Gastroesophageal sphincter (tissue), 4 donors: Measurements from ENCODE around the gene ARL13A. TPM values are rescaled to one million over a fixed set of nuclear protein-coding genes. Genes with fewer than 3 reads are reported as not detected.
"Not testable (repeated sequence)": the region's sequence is repeated elsewhere in the genome, so short reads cannot be mapped to it uniquely, and the experiment has no call there.

ENCODE experiments used
- ATAC-seq: fragments of 150-250 bp; one replicate; pipeline ENCODE4 v1.9.1; 2016; ENCODE audit warnings: mild to moderate bottlenecking, moderate library complexity
- H3K27ac ChIP-seq, 4 donors: fragments of 200-600 bp; sonication (generic) in 3 of 4; 1 replicate in 3 of 4; 2 replicates in 1 of 4; pipeline ENCODE4 v1.5.1; 2016 to 2019
- H3K27me3 ChIP-seq: fragments of 200-600 bp; sonication (generic); one replicate; pipeline ENCODE4 v1.5.1; 2019
- H3K36me3 ChIP-seq, 2 donors: fragments of 200-600 bp; sonication (generic); one replicate each; pipeline ENCODE4 v1.5.1; 2019; ENCODE audit warnings: control low read depth in 1 of 2
- H3K4me1 ChIP-seq, 3 donors: fragments of 200-600 bp; sonication (generic); 1 replicate in 2 of 3; 2 replicates in 1 of 3; pipeline ENCODE4 v1.5.1; 2016 to 2019; ENCODE audit warnings: control low read depth in 2 of 3
- H3K4me3 ChIP-seq, 2 donors: fragments of 200-600 bp; sonication (generic); one replicate each; pipeline ENCODE4 v1.5.1; 2019; ENCODE audit warnings: mild to moderate bottlenecking in 1 of 2, moderate library complexity in 1 of 2
- H3K9me3 ChIP-seq, 3 donors: fragments of 200-600 bp; sonication (generic); one replicate each; pipeline ENCODE4 v1.5.1; 2017 to 2019; ENCODE audit warnings: control low read depth in 2 of 3
- CTCF ChIP-seq, 4 experiments: fragments of 200-600 bp in 2 of 4; fragments of 450-650 bp in 2 of 4; sonication (generic) in 1 of 4; IDR thresholded peaks; one replicate each; pipeline ENCODE4 v1.5.1; 2017 to 2019; ENCODE audit warnings: antibody characterized with exemption in 4 of 4, mild to moderate bottlenecking in 2 of 4, moderate library complexity in 2 of 4
- EP300 ChIP-seq: sonication (generic); formaldehyde crosslinking; IDR thresholded peaks from one replicate; pipeline ENCODE4 v1.6.1; 2017; ENCODE audit warnings: antibody characterized with exemption, mild to moderate bottlenecking
- POLR2A ChIP-seq, 2 donors: fragments of 450-650 bp; IDR thresholded peaks; one replicate each; pipeline ENCODE4 v1.6.1; 2017; ENCODE audit warnings: antibody characterized with exemption in 2 of 2, mild to moderate bottlenecking in 2 of 2, moderate library complexity in 1 of 2
- POLR2AphosphoS5 ChIP-seq: sonication (generic); formaldehyde crosslinking; IDR thresholded peaks from one replicate; pipeline ENCODE4 v1.6.1; 2017; ENCODE audit warnings: antibody characterized with exemption
- WGBS, 2 donors: methylation state at CpG; one replicate each; pipeline ENCODE4 v1.1.5; 2018; ENCODE audit warnings: low coverage in 1 of 2; 5-methylcytosine and 5-hydroxymethylcytosine counted together
- total RNA-seq, 4 donors: library from RNA; depleted of rRNA; stranded (reverse); fragments of >200 nt; gene quantifications; one replicate each; pipeline ENCODE4 v1.1.0, GENCODE V29; 2016

ARL13A gene
- total RNA-seq, 4 donors from 2014 or later: not detected

DNA sequence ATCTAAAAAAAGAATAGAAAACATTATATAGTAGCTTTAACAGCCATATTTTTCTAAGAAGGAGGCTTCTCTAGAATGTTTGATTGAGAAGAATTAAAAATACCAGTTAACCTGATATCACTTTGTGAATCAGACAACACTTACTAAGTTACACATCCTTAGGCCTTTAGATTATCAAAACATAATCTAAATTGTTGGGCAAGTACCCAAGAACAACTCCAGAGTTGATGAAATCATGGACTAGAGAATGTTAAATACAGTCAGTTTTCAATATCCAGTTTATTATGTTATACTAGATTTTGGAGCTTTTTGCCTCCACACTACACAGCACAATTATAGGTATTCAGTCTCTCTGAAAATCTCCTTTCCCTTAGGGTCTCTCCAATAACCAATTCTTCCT lies 39.6 kb downstream of the ARL13A start:
- H3K9me3 ChIP-seq: no peaks in the 10 kb centered on the region
- H3K27me3 ChIP-seq: no peaks in the 10 kb centered on the region
- no peaks in the 10 kb centered on the region for H3K4me1 ChIP-seq
- no peak overlapping the region for H3K4me3 ChIP-seq
- peaks cover 0 to 74% of the 10 kb centered on the region in 2 donors for H3K36me3 ChIP-seq
- no peak overlapping the region for H3K27ac ChIP-seq
- no peak for ATAC-seq
- TF ChIP-seq POLR2A (IDR thresholded peaks at IDR 0.05): no peak
- no peak for TF ChIP-seq CTCF (IDR thresholded peaks at IDR 0.05)
- TF ChIP-seq POLR2AphosphoS5: no peak
- no peak for TF ChIP-seq EP300

- not testable (repeated sequence) for H3K27ac ChIP-seq, ATAC-seq, H3K4me1 ChIP-seq, H3K4me3 ChIP-seq, H3K9me3 ChIP-seq, H3K27me3 ChIP-seq
- WGBS, 2 donors: no CpG with 5 or more reads among the region's 1 CpG
- H3K36me3 ChIP-seq: peaks cover 0 to 93% of the 10 kb centered on the region in 2 donors
These were observed 42.5 kb downstream of the ARL13A start for GRCh38 chrX:101012031-101012430.

GRCh38 chrX:101022020-101022419 lies 52.5 kb downstream of the ARL13A start:
- TF ChIP-seq CTCF (IDR thresholded peaks at IDR 0.05): no peak
- no peak for TF ChIP-seq EP300
- TF ChIP-seq POLR2A (IDR thresholded peaks at IDR 0.05): no peak
- no peak for TF ChIP-seq POLR2AphosphoS5
- 80% methylated on average over 1 of the region's 3 CpGs; no CpG with 5 or more reads in 1 of the 2 donors for WGBS, 2 donors
- Histone ChIP-seq H3K27me3 (no peaks in the 10 kb centered on the region), H3K36me3 (peaks cover 0 to 90% of the 10 kb centered on the region in 2 donors), H3K9me3 (no peaks in the 10 kb centered on the region), H3K27ac (no peak overlapping the region), H3K4me3 (no peak overlapping the region), H3K4me1 (no peaks in the 10 kb centered on the region)
- no peak for ATAC-seq

GRCh38 chrX:101025126-101025525 lies 55.6 kb downstream of the ARL13A start:
- H3K36me3 ChIP-seq: peaks cover 0 to 88% of the 10 kb centered on the region in 2 donors
- no peaks in the 10 kb centered on the region for H3K4me1 ChIP-seq
- H3K4me3 ChIP-seq: no peak overlapping the region
- H3K27ac ChIP-seq: no peak overlapping the region
- H3K9me3 ChIP-seq: no peaks in the 10 kb centered on the region
- H3K27me3 ChIP-seq: no peaks in the 10 kb centered on the region
- no peak for TF ChIP-seq POLR2A (IDR thresholded peaks at IDR 0.05)
- no peak for TF ChIP-seq CTCF (IDR thresholded peaks at IDR 0.05)
- no peak for TF ChIP-seq EP300
- no peak for ATAC-seq

- H3K27ac ChIP-seq: no peak overlapping the region
- H3K27me3 ChIP-seq: no peaks in the 10 kb centered on the region
- no peaks in the 10 kb centered on the region for H3K9me3 ChIP-seq
- no peak for ATAC-seq
- no peak for TF ChIP-seq POLR2A (IDR thresholded peaks at IDR 0.05)
- TF ChIP-seq POLR2AphosphoS5: no peak
- TF ChIP-seq CTCF (IDR thresholded peaks at IDR 0.05): no peak
- TF ChIP-seq EP300: no peak
- no peaks in the 10 kb centered on the region for H3K4me1 ChIP-seq
- peaks cover 0 to 86% of the 10 kb centered on the region in 2 donors for H3K36me3 ChIP-seq
- 73% methylated on average over 1 of the region's 1 CpG; no CpG with 5 or more reads in 1 of the 2 donors for WGBS, 2 donors
- no peak overlapping the region for H3K4me3 ChIP-seq
These were observed 59.1 kb downstream of the ARL13A start for GRCh38 chrX:101028562-101028961.

GRCh38 chrX:101029665-101030064 lies 60.2 kb downstream of the ARL13A start:
- H3K9me3 ChIP-seq: no peaks in the 10 kb centered on the region
- WGBS, 2 donors: 83 to 100% methylated on average over 1 of the region's 1 CpG
- H3K27ac ChIP-seq: no peak overlapping the region
- no peaks in the 10 kb centered on the region for H3K27me3 ChIP-seq
- TF ChIP-seq CTCF (IDR thresholded peaks at IDR 0.05): no peak
- no peak for TF ChIP-seq POLR2A (IDR thresholded peaks at IDR 0.05)
- no peak for TF ChIP-seq POLR2AphosphoS5
- no peak for TF ChIP-seq EP300
- peaks cover 0 to 86% of the 10 kb centered on the region in 2 donors for H3K36me3 ChIP-seq
- ATAC-seq: no peak
- H3K4me1 ChIP-seq: no peaks in the 10 kb centered on the region
- no peak overlapping the region for H3K4me3 ChIP-seq
